IMR-90 (cell line): ENCODE measurements around the gene EBF4. TPM values are rescaled to one million over a fixed set of nuclear protein-coding genes. Genes with fewer than 3 reads are reported as not detected.

Experiments used
- ATAC-seq: fragments of 200-7000 bp; cut with Tn5 transposase; 2 replicates; pipeline ENCODE4 v1.9.1; 2020; ENCODE audit warnings: low read depth, mild to moderate bottlenecking, moderate library complexity
- BruUV-seq: library from RNA; stranded (reverse); fragments of 400-500 nt; replicated peaks from 2 replicates; lab custom pipeline; 2021; lab: Mats Ljungman, UMichigan
- CTCF ChIA-PET: fragments of 300-600 bp; formaldehyde crosslinking; extraction: SDS; loops from one replicate; lab custom pipeline; 2021; ENCODE audit warnings: antibody characterized with exemption; lab: Yijun Ruan, JAX
- POLR2A ChIA-PET: fragments of 300-600 bp; sonication (Branson Sonifier 250); formaldehyde crosslinking; loops from one replicate; lab custom pipeline; 2022; ENCODE audit warnings: antibody characterized with exemption; ENCODE audit not compliant: unreplicated experiment; lab: Charles Lee
- DNase-seq: peaks from one replicate; pipeline ENCODE4 v3.0.0; 2013
- H2AFZ ChIP-seq: replicated peaks from 2 replicates; pipeline ENCODE3; 2013; ENCODE audit warnings: low read length, mild to moderate bottlenecking; ENCODE audit not compliant: poor library complexity
- H2AK5ac ChIP-seq: 2 replicates; pipeline ENCODE4 v1.6.1; 2013; ENCODE audit warnings: low read depth, low read length, inconsistent platforms
- H2AK9ac ChIP-seq: replicated peaks from 2 replicates; pipeline ENCODE3; 2013; ENCODE audit warnings: mild to moderate bottlenecking, low read depth, low read length, moderate library complexity; ENCODE audit not compliant: poor library complexity
- H2BK120ac ChIP-seq: 2 replicates; pipeline ENCODE4 v1.6.1; 2013; ENCODE audit warnings: low read depth, low read length, inconsistent platforms
- H2BK15ac ChIP-seq: 3 replicates; pipeline ENCODE4 v1.6.1; 2013; ENCODE audit warnings: low read depth, low read length, inconsistent platforms
- H2BK20ac ChIP-seq: 2 replicates; pipeline ENCODE4 v1.6.1; 2013; ENCODE audit warnings: low read depth, mild to moderate bottlenecking, inconsistent platforms, low read length, moderate library complexity
- H2BK5ac ChIP-seq: 2 replicates; pipeline ENCODE4 v1.6.1; 2013; ENCODE audit warnings: mild to moderate bottlenecking, low read depth, low read length, inconsistent platforms; ENCODE audit not compliant: poor library complexity, severe bottlenecking
- H3K14ac ChIP-seq: replicated peaks from 2 replicates; pipeline ENCODE4 v1.6.1; 2013; ENCODE audit warnings: low read depth, low read length, inconsistent platforms
- H3K18ac ChIP-seq: 2 replicates; pipeline ENCODE4 v1.6.1; 2013; ENCODE audit warnings: low read depth, low read length, control low read depth
- H3K23ac ChIP-seq: 2 replicates; pipeline ENCODE4 v1.6.1; 2013; ENCODE audit warnings: low read depth, low read length, inconsistent platforms
- H3K27ac ChIP-seq: 2 replicates; pipeline ENCODE4 v1.5.1; 2013; ENCODE audit warnings: mild to moderate bottlenecking, control low read depth, low read length; ENCODE audit not compliant: insufficient read depth
- H3K27me3 ChIP-seq: 2 replicates; pipeline ENCODE4 v1.6.1; 2013; ENCODE audit warnings: low read length; ENCODE audit not compliant: control insufficient read depth, insufficient read depth
- H3K36me3 ChIP-seq: 2 replicates; pipeline ENCODE4 v1.6.1; 2013; ENCODE audit warnings: low read length, mixed read lengths; ENCODE audit not compliant: control insufficient read depth, insufficient read depth
- H3K4ac ChIP-seq: 2 replicates; pipeline ENCODE4 v1.6.1; 2013; ENCODE audit warnings: low read depth, low read length, inconsistent platforms
- H3K4me1 ChIP-seq: 2 replicates; pipeline ENCODE4 v1.6.1; 2013; ENCODE audit warnings: low read length, mixed read lengths; ENCODE audit not compliant: control insufficient read depth, insufficient read depth
- H3K4me2 ChIP-seq: 2 replicates; pipeline ENCODE4 v1.6.1; 2013; ENCODE audit warnings: low read depth, mild to moderate bottlenecking, control low read depth, low read length, moderate library complexity
- H3K4me3 ChIP-seq: 2 replicates; pipeline ENCODE4 v1.5.1; 2013; ENCODE audit warnings: low read depth, mild to moderate bottlenecking, control low read depth, low read length, moderate library complexity; ENCODE audit not compliant: insufficient read depth
- H3K56ac ChIP-seq: 2 replicates; pipeline ENCODE4 v1.6.1; 2013; ENCODE audit warnings: low read length, inconsistent platforms; ENCODE audit not compliant: insufficient read depth; ENCODE audit errors: extremely low read depth
- H3K79me1 ChIP-seq, 2 experiments: 2 replicates each; pipeline ENCODE4 v1.6.1; 2013; ENCODE audit warnings: low read length in 2 of 2, inconsistent platforms in 1 of 2, low read depth in 1 of 2
- H3K9ac ChIP-seq: 2 replicates; pipeline ENCODE4 v1.6.1; 2013; ENCODE audit warnings: low read depth, low read length, control low read depth
- H3K9me1 ChIP-seq: 2 replicates; pipeline ENCODE4 v1.6.1; 2013; ENCODE audit warnings: low read length, inconsistent platforms; ENCODE audit not compliant: insufficient read depth
- H3K9me3 ChIP-seq: 2 replicates; pipeline ENCODE4 v1.6.1; 2013; ENCODE audit warnings: low read length; ENCODE audit not compliant: control insufficient read depth, insufficient read depth
- H4K20me1 ChIP-seq: 2 replicates; pipeline ENCODE4 v1.6.1; 2013; ENCODE audit warnings: low read length, inconsistent platforms; ENCODE audit not compliant: insufficient read depth
- H4K5ac ChIP-seq: 2 replicates; pipeline ENCODE4 v1.6.1; 2013; ENCODE audit warnings: mild to moderate bottlenecking, low read depth, low read length, control low read depth
- H4K8ac ChIP-seq, 2 experiments: 2 replicates each; pipeline ENCODE4 v1.6.1; 2013; ENCODE audit warnings: low read depth in 2 of 2, low read length in 2 of 2, control low read depth in 1 of 2, inconsistent platforms in 1 of 2
- H4K91ac ChIP-seq: 2 replicates; pipeline ENCODE4 v1.6.1; 2013; ENCODE audit warnings: low read depth, low read length, inconsistent platforms; ENCODE audit not compliant: insufficient read depth
- BHLHE40 ChIP-seq: fragments of 150-350 bp; IDR thresholded peaks from 2 replicates; pipeline ENCODE4 v1.6.1; 2016; ENCODE audit warnings: mild to moderate bottlenecking, low read depth, low read length
- CEBPB ChIP-seq: IDR thresholded peaks from 2 replicates; pipeline ENCODE4 v1.6.1; 2012; ENCODE audit warnings: low read depth, low read length, improper control_type of control experiment
- MAZ ChIP-seq: IDR thresholded peaks from 2 replicates; pipeline ENCODE4 v1.6.1; 2012; ENCODE audit warnings: low read depth, mild to moderate bottlenecking, low read length, improper control_type of control experiment, moderate library complexity, borderline replicate concordance
- MXI1 ChIP-seq: IDR thresholded peaks from 2 replicates; pipeline ENCODE4 v1.6.1; 2012; ENCODE audit warnings: low read depth, mild to moderate bottlenecking, low read length, moderate library complexity, borderline replicate concordance
- POLR2A ChIP-seq: IDR thresholded peaks from 2 replicates; pipeline ENCODE4 v1.6.1; 2012; ENCODE audit warnings: mild to moderate bottlenecking, low read depth, low read length
- RAD21 ChIP-seq: IDR thresholded peaks from 2 replicates; pipeline ENCODE4 v1.6.1; 2012; ENCODE audit warnings: low read length, improper control_type of control experiment
- RFX5 ChIP-seq: IDR thresholded peaks from 2 replicates; pipeline ENCODE4 v1.8.0; 2012; ENCODE audit warnings: low read depth, mild to moderate bottlenecking, low read length, moderate library complexity
- SMC3 ChIP-seq: fragments of 150-350 bp; IDR thresholded peaks from 2 replicates; pipeline ENCODE4 v1.6.1; 2016; ENCODE audit warnings: low read depth, mild to moderate bottlenecking, antibody characterized with exemption, low read length, moderate library complexity
- WGBS, 2 experiments: methylation state at CpG; one replicate each; pipeline versions ENCODE4 v1.1.5 to v1.1.7; 2013; ENCODE audit warnings: missing lambda C conversion rate in 2 of 2; ENCODE audit not compliant: insufficient read length in 1 of 2; ENCODE audit errors: extremely low coverage in 2 of 2; 5-methylcytosine and 5-hydroxymethylcytosine counted together
- dilution Hi-C: fragments of 300-500 bp; cut with HindIII; formaldehyde crosslinking; loops from one replicate; pipeline ENCODE4 v1.14.3; 2018; ENCODE audit warnings: low sequenced_read_pairs; ENCODE audit not compliant: unreplicated experiment
- in situ Hi-C: fragments of 300-500 bp; cut with MboI; formaldehyde crosslinking; loops from 3 replicates; pipeline ENCODE4 v1.14.3; 2019; ENCODE audit warnings: low sequenced_read_pairs, inconsistent platforms, mixed read lengths
- intact Hi-C: fragments of 100-400 bp; cut with micrococcal nuclease; formaldehyde crosslinking; loops from 2 replicates; pipeline ENCODE4 v1.10.0; 2022
- polyA plus RNA-seq, 3 experiments: library from polyadenylated mRNA; depleted of rRNA; stranded (reverse); fragments of >200 nt; gene quantifications; 2 replicates each; pipeline ENCODE4 v1.2.3, GENCODE V29; 2012; ENCODE audit warnings: low replicate concordance in 1 of 3
- total RNA-seq: library from RNA; depleted of rRNA; stranded (reverse); fragments of >200 nt; gene quantifications from 2 replicates; pipeline ENCODE4 v1.2.3, GENCODE V29; 2012
- TF ChIP-seq, protein P1 (sequence below): fragments of 150-350 bp; IDR thresholded peaks from 2 replicates; pipeline ENCODE4 v1.6.1; 2016; ENCODE audit warnings: low read depth, mild to moderate bottlenecking, low read length, moderate library complexity, borderline replicate concordance
- TF ChIP-seq, protein P2 (sequence below): conservative IDR thresholded peaks from 2 replicates; pipeline ENCODE4 v1.5.1; 2012; ENCODE audit warnings: mild to moderate bottlenecking, low read depth, low read length, improper control_type of control experiment

The EBF4 gene
- total and polyA plus RNA-seq, 2 of the 4 experiments (the other 2 are of a cell fraction), result 0.18 to 1.1 TPM

DNA sequence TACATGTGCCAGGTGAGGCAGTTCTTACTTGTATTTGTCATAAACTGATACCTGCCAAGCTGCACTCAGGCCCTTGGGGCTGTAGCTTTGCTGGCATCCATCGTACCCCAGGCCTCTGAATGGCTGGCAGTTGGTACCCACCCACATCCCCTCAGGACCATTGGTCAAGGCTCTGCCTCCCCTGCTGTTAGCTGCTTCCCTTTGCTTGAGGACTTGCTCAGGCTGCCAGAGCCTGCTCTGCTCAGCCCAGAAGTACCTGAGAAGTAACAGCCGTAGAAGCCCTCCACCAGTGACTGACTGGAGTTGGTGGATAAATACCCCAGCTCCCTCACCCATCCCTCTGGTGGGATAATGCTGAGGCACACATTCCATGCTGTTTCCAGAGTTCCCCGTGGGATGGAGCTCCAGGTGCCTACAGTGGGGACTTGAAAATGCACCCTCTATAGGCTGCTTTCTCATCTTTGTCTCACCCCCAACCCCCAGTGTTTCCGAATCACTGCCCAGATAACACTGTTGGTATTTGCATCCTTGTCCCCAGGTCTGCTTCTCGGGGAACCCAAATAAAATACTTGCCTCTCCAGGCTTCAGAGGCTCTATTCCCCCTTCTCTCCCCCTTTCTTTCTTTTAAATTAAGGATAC lies 7.3 kb downstream of the EBF4 start:
- no peak overlapping the region for H3K27ac ChIP-seq
- in situ Hi-C loops, result no loop called here
- H2AK5ac ChIP-seq, result no peak overlapping the region
- H3K14ac ChIP-seq, result no peak overlapping the region
- H2BK15ac ChIP-seq, result no peak overlapping the region
- no peak overlapping the region for H3K9ac ChIP-seq
- no peak overlapping the region for H4K5ac ChIP-seq
- no peaks in the 10 kb centered on the region for H3K9me3 ChIP-seq
- no peak overlapping the region for H4K91ac ChIP-seq
- TF ChIP-seq POLR2A (no peak), CEBPB (no peak), RFX5 (no peak), MXI1 (no peak), SMC3 (no peak), RAD21 (no peak), MAZ (no peak), BHLHE40 (no peak)
- TF ChIP-seq, protein P1, sequence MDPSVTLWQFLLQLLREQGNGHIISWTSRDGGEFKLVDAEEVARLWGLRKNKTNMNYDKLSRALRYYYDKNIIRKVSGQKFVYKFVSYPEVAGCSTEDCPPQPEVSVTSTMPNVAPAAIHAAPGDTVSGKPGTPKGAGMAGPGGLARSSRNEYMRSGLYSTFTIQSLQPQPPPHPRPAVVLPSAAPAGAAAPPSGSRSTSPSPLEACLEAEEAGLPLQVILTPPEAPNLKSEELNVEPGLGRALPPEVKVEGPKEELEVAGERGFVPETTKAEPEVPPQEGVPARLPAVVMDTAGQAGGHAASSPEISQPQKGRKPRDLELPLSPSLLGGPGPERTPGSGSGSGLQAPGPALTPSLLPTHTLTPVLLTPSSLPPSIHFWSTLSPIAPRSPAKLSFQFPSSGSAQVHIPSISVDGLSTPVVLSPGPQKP, result no peak
- TF ChIP-seq, protein P2, sequence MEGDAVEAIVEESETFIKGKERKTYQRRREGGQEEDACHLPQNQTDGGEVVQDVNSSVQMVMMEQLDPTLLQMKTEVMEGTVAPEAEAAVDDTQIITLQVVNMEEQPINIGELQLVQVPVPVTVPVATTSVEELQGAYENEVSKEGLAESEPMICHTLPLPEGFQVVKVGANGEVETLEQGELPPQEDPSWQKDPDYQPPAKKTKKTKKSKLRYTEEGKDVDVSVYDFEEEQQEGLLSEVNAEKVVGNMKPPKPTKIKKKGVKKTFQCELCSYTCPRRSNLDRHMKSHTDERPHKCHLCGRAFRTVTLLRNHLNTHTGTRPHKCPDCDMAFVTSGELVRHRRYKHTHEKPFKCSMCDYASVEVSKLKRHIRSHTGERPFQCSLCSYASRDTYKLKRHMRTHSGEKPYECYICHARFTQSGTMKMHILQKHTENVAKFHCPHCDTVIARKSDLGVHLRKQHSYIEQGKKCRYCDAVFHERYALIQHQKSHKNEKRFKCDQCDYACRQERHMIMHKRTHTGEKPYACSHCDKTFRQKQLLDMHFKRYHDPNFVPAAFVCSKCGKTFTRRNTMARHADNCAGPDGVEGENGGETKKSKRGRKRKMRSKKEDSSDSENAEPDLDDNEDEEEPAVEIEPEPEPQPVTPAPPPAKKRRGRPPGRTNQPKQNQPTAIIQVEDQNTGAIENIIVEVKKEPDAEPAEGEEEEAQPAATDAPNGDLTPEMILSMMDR, result no peak
- H2AK9ac ChIP-seq, result no peak overlapping the region
- H3K4ac ChIP-seq, result no peak overlapping the region
- H4K8ac ChIP-seq, result no peak overlapping the region
- no peak overlapping the region for H3K56ac ChIP-seq
- no peak overlapping the region for H2BK20ac ChIP-seq
- 83% methylated on average over 1 of the region's 5 CpGs; no CpG with 5 or more reads in 1 of the 2 experiments for WGBS, 2 experiments
- CTCF ChIA-PET, result no interaction called here
- H3K79me1 ChIP-seq, result no peaks in the 10 kb centered on the region
- H3K27me3 ChIP-seq, result peaks cover 55% of the 10 kb centered on the region
- no peaks in the 10 kb centered on the region; the same call in none of the 2 replicates for H4K20me1 ChIP-seq
- H2BK120ac ChIP-seq, result no peak overlapping the region
- H3K9me1 ChIP-seq, result no peaks in the 10 kb centered on the region
- H3K23ac ChIP-seq, result no peak overlapping the region
- no peak overlapping the region for H3K4me2 ChIP-seq
- H2BK5ac ChIP-seq, result no peak overlapping the region
- dilution Hi-C loops, result no loop called here
- H3K18ac ChIP-seq, result no peak overlapping the region
- BruUV-seq, result no TSS peak
- no peak overlapping the region for H3K4me3 ChIP-seq
- intact Hi-C loops, result no loop called here
- H2AFZ ChIP-seq, result no peak overlapping the region
- no peaks in the 10 kb centered on the region for H3K4me1 ChIP-seq
- no peaks in the 10 kb centered on the region for H3K36me3 ChIP-seq
- POLR2A ChIA-PET, result no interaction called here
- no peak for DNase-seq
- ATAC-seq, result no peak
